GM18858 (cell line): Measurements from ENCODE around the gene DDR1.

Experiments used
- ATAC-seq: cut with Tn5 transposase; IDR thresholded peaks from one replicate; pipeline ENCODE4 v1.9.1; 2021; ENCODE audit not compliant: unreplicated experiment

Gene DDR1

GRCh38 chr6:30883685-30884520, at the start of gene DDR1:
Gene DDR1, plus strand, starts transcription at chr6:30884519. Its CDS starts 4,211 bp downstream, at chr6:30888730.
- ATAC-seq, result no peak

GRCh38 chr6:30834646-30835045, 49.7 kb upstream of the DDR1 start:
- ATAC-seq, result no peak

GRCh38 chr6:30835576-30835975, 48.7 kb upstream of the DDR1 start:
- no peak for ATAC-seq

DNA sequence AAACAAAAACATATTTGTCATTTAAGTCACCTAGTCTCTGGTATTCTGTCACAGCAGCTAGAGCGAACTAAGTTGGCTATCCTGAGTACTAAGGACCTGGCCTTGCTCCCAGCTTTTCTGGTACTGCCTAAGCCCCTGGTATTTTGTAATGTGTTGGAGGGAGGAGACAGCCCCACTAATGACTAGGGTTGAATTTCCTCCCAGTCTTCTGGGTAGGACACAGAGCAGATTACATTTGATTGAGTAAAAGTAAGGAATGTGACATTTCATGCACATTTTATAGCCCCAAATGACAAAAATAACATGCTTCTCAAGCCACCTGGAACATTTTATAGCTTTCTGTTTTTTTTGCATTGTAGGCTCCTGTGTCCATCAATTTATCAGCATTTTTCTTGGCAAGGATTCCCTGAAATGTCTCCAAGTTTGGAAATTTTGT, 47.9 kb upstream of the DDR1 start:
- no peak for ATAC-seq

GRCh38 chr6:30836957-30837356, 47.4 kb upstream of the DDR1 start:
- no peak for ATAC-seq

- ATAC-seq, result no peak
These were observed 46.9 kb upstream of the DDR1 start for GRCh38 chr6:30837432-30837831.

DNA sequence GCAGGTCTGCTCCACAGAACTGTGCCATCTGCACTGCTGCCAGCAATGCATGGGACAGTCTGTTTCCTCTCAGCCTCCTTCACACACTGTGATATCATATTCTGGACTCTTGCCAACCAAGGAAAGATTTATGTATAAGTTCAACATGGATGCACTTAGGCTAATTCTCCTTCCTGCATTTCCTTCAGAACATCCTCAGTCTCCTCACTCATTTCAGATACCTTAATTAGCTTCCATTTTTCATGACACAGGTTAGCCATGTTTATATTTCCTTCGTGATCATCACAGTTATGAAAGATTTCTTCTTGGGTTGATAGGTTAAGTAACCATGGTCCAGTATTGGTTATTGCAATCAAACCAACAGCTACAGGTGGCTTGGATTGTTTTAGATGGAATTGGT, 46.4 kb upstream of the DDR1 start:
- no peak for ATAC-seq

GRCh38 chr6:30839671-30840070, 44.6 kb upstream of the DDR1 start:
- no peak for ATAC-seq

DNA sequence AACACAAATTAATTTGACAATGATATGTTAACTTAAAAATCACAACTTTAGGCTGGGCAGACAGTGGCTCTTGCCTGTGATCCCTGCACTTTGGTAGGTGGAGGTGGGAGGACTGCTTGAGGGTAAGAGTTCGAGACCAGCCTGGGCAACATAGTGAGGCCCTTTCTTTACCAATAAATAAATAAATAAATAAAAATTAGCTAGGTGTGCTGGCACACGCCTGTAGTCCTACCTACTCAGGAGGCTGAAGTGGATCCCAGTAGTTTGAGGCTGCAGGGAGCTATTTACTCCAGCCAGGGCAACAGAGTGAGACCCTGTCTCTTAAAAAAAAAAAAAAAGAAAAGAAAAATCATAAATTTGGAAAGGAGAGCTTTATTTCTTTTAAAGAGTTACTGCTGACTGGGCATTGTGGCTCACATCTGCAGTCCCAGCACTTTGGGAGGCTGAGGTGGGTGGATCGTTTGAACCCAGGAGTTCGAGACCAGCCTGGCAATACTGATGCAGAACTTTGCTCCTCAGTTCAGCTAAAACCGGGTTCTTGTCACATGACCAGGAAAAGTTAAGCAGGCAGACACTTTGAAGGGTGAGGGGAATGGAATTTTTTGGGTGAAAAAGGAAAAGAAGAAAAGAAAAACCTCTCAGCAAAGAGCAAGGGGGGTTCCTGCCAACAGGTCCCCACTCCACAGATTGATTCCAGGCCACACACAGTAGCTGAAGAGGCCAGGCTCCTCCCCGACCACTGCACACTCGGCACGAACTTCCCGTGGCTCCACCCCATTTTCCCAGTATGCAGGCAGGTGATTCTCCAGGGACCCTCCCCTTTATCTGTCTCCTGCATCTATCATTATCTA, 44.0 kb upstream of the DDR1 start:
- no peak for ATAC-seq

GRCh38 chr6:30840935-30841643, 43.2 kb upstream of the DDR1 start:
- ATAC-seq, result no peak

GRCh38 chr6:30841644-30842504, 42.4 kb upstream of the DDR1 start:
- no peak for ATAC-seq

DNA sequence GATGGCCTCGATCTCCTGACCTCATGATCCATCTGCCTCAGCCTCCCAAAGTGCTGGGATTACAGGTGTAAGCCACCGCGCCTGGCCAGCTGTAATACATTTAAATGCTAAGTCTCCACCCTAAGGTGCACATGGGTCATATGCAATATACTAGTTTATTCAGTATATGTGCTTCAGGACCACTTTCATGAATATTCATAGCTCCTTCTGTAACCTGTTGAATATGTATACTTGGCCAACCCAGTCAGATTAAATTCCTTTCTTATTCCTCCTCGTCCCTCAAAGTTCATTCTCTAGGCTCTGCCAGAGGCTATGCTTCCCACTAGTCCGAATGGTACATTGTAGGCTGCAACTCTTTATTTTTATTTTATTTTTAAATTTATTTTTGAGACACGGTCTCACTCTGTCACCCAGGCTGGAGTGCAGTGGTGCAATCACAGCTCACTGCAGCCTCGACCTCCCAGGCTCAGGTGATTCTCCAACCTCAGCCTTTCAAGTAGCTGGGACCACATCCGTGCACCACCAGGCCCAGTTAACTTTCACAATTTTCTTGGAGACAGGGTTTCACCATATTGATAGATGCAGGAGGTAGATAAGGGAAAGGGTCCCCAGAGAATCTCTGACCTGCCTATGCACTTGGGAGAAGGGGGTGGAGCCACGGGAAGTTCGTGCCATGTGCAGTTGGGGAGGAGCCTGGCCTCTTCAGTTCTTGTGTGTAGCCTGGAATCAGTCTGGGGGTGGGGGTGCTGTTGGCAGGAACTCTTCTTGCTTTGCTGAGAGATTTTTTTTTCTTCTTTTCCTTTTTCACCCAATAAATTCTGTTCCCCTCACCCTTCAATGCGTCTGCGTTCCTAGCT, 41.3 kb upstream of the DDR1 start:
- no peak for ATAC-seq

DNA sequence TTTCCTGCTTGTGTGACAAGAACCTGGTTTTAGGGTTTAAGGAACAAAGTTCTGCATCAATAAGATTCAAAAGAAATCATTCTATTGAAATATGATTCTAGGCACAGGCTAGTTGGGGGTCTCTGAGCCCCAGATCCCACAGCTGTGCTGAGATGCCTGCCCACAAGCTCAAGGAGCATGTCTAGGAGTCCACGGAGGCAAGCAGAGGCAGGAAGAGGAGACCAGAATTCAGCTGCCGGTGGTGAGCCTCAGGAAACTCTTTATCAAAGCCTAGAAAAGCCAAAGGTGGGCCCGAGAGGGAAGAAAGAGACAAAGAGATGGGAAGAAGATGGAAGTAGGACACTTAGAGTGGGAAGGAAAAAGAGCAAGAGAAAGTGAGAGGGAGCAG, 40.7 kb upstream of the DDR1 start:
- ATAC-seq, result no peak

DNA sequence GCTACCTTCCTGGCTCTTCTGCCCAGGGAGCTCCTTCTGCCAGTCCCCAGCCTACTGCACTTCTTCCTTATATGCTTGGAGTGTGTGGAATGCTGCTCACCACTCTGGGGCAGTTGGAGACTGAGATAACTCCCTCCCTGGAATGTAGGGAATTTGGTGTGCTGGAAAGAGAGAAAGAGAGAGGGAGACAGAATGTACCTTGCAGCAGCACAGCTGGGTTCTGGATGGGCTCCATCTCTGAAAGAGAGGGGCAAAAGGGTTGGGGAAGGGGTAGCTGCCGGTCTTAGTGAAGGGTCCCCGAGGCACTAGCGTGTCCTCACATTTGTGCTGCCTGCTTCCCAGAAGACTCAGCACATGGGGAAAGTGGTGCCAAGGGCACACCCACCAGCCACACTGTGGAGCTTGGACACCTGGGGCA, 40.2 kb upstream of the DDR1 start:
- ATAC-seq, result no peak

GRCh38 chr6:30845183-30845582, 39.1 kb upstream of the DDR1 start:
- ATAC-seq, result no peak

- ATAC-seq, result no peak
These were observed 36.8 kb upstream of the DDR1 start for GRCh38 chr6:30847421-30847970.

- ATAC-seq, result no peak
These were observed 36.3 kb upstream of the DDR1 start for GRCh38 chr6:30847971-30848436.

- no peak for ATAC-seq
These were observed 34.2 kb upstream of the DDR1 start for GRCh38 chr6:30849903-30850651.
